HFFc6 (cell line): Measurements from ENCODE around the gene PLBD1. TPM values are rescaled to one million over a fixed set of nuclear protein-coding genes. Genes with fewer than 3 reads are reported as not detected.

Source experiments
- DNase-seq: peaks from one replicate; pipeline ENCODE4 v3.0.0-alpha.2; 2018
- H3K27ac Mint-ChIP-seq: 2 replicates; pipeline ENCODE4 v1.8.0; 2020; ENCODE audit warnings: mild to moderate bottlenecking, mixed read lengths
- H3K27me3 Mint-ChIP-seq: 2 replicates; pipeline ENCODE4 v1.8.0; 2021; ENCODE audit warnings: mild to moderate bottlenecking, moderate library complexity, mixed read lengths; ENCODE audit not compliant: insufficient read depth
- H3K36me3 Mint-ChIP-seq: 2 replicates; pipeline ENCODE4 v1.8.0; 2021; ENCODE audit warnings: low read depth, mixed read lengths
- H3K4me1 Mint-ChIP-seq: 2 replicates; pipeline ENCODE4 v1.8.0; 2020; ENCODE audit warnings: low read depth, mixed read lengths
- H3K4me3 Mint-ChIP-seq: 2 replicates; pipeline ENCODE4 v1.8.0; 2020; ENCODE audit warnings: mild to moderate bottlenecking, moderate library complexity, mixed read lengths
- H3K9me3 Mint-ChIP-seq: 2 replicates; pipeline ENCODE4 v1.8.0; 2020; ENCODE audit warnings: mild to moderate bottlenecking, mixed read lengths
- total RNA-seq, 6 experiments: library from RNA; stranded (reverse); fragmentation: NEBNext Ultra II Directional; extraction: Animal tissue kit (Norgen Biotek cat#: 25700); gene quantifications; 2 replicates in 1 of 6; 3 replicates in 5 of 6; pipeline ENCODE4 v1.2.3, GENCODE V29; 2021
- TF ChIP-seq, protein P1 (sequence below): fragments of 200-600 bp; sonication (generic); IDR thresholded peaks from 2 replicates; pipeline ENCODE4 v1.5.0; 2021; ENCODE audit warnings: antibody characterized with exemption, mild to moderate bottlenecking

Gene PLBD1
- total RNA-seq, 6 experiments from 2014 or later, result not detected

DNA sequence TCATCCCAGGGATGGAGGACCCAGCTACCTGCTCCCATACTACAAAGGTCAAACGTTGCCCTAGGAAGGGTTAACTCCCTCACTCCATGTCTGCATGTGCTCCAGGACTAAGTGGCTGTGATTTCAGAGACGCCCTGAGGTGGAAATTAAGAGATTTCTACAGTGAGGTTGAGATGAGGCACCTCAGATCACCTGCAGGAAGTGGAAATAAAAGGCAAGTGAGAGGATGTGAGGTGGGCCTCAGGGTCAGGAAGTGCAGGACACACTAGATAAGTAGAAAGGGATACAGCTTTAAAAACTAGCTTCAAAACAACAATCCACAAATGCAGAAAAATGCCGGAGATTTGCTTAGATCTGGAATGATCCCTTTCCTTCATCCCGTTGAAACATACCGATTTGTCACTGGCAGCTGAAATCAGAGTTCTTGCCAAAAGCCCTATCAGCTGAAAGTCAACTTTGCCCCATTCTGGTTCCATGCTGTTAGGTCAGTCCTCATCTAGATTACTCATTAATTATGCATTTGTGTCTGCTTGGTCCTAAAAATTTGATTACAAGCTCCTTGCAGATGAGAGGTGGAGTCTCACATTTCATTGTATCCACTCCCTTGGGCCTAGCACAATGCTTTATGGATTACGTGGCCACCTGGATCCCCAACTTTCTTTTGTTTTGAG, 6.6 kb downstream of the PLBD1 start:
- Mint-ChIP-seq H3K27me3 (peaks cover 8% of the 10 kb centered on the region), H3K4me1 (no peaks in the 10 kb centered on the region), H3K27ac (no peak overlapping the region), H3K4me3 (no peak overlapping the region), H3K36me3 (no peaks in the 10 kb centered on the region), H3K9me3 (no peaks in the 10 kb centered on the region)
- no peak for DNase-seq
- TF ChIP-seq, protein P1, sequence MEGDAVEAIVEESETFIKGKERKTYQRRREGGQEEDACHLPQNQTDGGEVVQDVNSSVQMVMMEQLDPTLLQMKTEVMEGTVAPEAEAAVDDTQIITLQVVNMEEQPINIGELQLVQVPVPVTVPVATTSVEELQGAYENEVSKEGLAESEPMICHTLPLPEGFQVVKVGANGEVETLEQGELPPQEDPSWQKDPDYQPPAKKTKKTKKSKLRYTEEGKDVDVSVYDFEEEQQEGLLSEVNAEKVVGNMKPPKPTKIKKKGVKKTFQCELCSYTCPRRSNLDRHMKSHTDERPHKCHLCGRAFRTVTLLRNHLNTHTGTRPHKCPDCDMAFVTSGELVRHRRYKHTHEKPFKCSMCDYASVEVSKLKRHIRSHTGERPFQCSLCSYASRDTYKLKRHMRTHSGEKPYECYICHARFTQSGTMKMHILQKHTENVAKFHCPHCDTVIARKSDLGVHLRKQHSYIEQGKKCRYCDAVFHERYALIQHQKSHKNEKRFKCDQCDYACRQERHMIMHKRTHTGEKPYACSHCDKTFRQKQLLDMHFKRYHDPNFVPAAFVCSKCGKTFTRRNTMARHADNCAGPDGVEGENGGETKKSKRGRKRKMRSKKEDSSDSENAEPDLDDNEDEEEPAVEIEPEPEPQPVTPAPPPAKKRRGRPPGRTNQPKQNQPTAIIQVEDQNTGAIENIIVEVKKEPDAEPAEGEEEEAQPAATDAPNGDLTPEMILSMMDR, result no peak

DNA sequence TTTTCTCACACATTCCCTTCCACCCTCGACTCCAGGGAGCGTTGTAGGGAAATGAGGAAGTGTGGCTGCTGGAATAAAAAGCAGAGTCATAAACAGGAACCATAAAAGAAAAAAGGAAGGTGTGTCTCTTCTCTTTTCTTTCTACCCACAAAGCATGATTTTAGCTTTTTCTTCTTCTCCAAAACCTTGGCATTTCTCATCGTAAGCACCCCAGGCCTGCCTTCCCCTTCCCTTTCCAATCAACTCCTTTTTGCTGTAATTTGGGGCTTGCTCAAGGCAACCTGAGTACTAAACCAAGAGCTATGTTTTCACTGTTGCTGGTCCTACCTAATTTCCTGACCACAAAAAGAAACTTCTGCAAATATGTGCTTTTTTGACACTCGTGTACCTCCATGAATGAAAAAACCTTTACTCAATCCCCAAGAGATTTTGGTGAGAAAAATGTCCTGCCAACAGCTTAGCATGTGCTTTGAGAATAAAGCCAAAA, 9.2 kb downstream of the PLBD1 start:
- H3K36me3 Mint-ChIP-seq, result no peaks in the 10 kb centered on the region
- no peaks in the 10 kb centered on the region for H3K4me1 Mint-ChIP-seq
- H3K27me3 Mint-ChIP-seq, result peaks cover 8% of the 10 kb centered on the region
- no peak overlapping the region for H3K27ac Mint-ChIP-seq
- TF ChIP-seq, protein P1, result no peak
- DNase-seq, result no peak
- H3K4me3 Mint-ChIP-seq, result no peak overlapping the region
- H3K9me3 Mint-ChIP-seq, result no peaks in the 10 kb centered on the region

DNA sequence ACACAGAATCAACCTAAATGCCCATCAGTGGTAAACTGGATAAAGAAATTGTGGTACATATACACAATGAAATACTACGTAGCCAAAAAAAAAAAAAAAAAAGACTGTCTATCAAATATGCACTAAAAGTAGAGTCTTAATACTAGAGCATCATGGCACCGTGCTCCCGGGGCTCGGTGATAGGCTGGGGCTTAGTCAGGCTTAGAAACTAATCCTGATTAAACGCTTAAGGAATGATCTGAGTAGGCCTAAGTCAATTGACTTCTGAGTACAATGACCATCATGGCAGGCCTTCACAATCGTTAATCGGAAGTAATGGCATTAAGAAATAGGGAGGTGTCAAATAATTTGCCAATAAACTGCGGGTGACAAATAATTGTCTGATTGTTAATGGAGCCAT, 9.7 kb downstream of the PLBD1 start:
- no peak overlapping the region for H3K4me3 Mint-ChIP-seq
- peaks cover 8% of the 10 kb centered on the region for H3K27me3 Mint-ChIP-seq
- H3K36me3 Mint-ChIP-seq, result no peaks in the 10 kb centered on the region
- no peaks in the 10 kb centered on the region for H3K4me1 Mint-ChIP-seq
- no peak for DNase-seq
- TF ChIP-seq, protein P1, result no peak
- no peak overlapping the region for H3K27ac Mint-ChIP-seq
- no peaks in the 10 kb centered on the region for H3K9me3 Mint-ChIP-seq

DNA sequence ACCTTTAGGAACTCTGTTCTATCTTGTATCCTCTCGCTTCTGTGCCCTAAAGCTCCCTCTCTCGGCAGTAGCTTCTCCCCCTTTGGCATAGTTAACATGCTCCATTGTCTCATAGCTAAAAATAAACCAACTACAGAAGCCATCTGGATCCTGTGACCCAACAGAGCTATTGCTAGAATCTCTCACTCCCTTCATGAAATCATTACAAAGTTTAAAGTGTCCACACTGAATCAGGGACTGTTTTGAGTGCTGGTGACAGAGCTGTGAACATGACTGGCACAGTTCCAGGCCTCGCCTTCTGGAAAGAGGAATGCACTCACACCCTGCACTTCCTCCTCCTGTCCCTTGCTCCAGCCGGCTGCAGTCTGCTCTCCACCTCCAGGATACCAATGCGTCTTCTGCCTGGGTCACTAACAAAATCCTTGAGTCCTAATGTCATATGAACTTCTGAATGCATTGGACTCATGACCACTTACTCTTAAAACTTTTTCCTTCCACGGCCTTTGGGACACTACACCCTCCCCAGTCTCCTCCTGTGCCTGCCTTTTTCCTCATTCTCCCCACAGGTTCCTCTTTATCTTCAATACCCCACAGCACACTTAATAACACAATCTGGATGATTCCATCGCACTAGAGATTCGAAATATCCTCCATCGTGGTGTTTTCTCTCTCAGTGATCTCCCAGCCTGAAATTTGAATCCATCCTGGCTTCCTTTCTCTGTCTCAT, 13.2 kb downstream of the PLBD1 start:
- peaks cover 2% of the 10 kb centered on the region for H3K27me3 Mint-ChIP-seq
- H3K4me3 Mint-ChIP-seq, result no peak overlapping the region
- H3K27ac Mint-ChIP-seq, result no peak overlapping the region
- peaks cover 6% of the 10 kb centered on the region; the same call in 1 of the 2 replicates for H3K9me3 Mint-ChIP-seq
- H3K36me3 Mint-ChIP-seq, result no peaks in the 10 kb centered on the region
- H3K4me1 Mint-ChIP-seq, result no peaks in the 10 kb centered on the region
- TF ChIP-seq, protein P1, result no peak
- DNase-seq, result no peak

DNA sequence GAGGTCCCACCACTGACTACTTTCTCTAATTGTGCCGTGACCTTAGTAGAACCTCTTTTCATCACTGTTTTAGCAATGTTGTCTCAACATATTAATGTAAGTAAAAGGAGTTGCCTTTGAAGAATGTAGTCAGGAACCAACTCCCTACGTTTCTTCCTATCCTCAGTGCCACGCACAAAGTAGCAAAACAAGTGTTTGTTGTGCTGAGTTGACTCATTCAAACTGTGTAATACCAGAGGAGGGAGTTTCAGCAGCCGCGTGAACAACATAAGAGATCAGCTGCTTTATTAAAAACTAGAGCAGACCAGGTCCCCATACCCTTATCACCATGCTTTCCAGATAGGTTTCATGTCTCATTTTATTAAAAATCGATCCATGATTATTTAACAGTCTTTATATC, 19.1 kb downstream of the PLBD1 start:
- H3K9me3 Mint-ChIP-seq, result peaks cover 11% of the 10 kb centered on the region; the same call in 1 of the 2 replicates
- TF ChIP-seq, protein P1, result no peak
- no peak overlapping the region for H3K27ac Mint-ChIP-seq
- no peaks in the 10 kb centered on the region for H3K4me1 Mint-ChIP-seq
- H3K4me3 Mint-ChIP-seq, result no peak overlapping the region
- H3K27me3 Mint-ChIP-seq, result no peaks in the 10 kb centered on the region; the same call in 1 of the 2 replicates
- DNase-seq, result no peak
- H3K36me3 Mint-ChIP-seq, result no peaks in the 10 kb centered on the region
